Naive thymus-derived CD4-positive, alpha-beta T cell (primary cell): ENCODE results near the gene CNRIP1. TPM values are rescaled to one million over a fixed set of nuclear protein-coding genes. Genes with fewer than 3 reads are reported as not detected.

Experiments
- ATAC-seq: fragments of 150-1000 bp; cut with Tn5 transposase; 2 replicates; pipeline ENCODE4 v1.10.0; 2021; ENCODE audit warnings: mild to moderate bottlenecking, moderate library complexity
- CTCF ChIA-PET: fragments of 350-600 bp; sonication (Branson Sonifier 250); formaldehyde crosslinking; loops from one replicate; lab custom pipeline; 2021; ENCODE audit warnings: antibody characterized with exemption; lab: Charles Lee
- POLR2A ChIA-PET: fragments of 350-600 bp; sonication (Branson Sonifier 250); formaldehyde crosslinking; loops from one replicate; lab custom pipeline; 2021; ENCODE audit warnings: antibody characterized with exemption, inconsistent platforms; lab: Charles Lee
- DNase-seq, 9 donors: peaks; one replicate each; pipeline versions ENCODE4 v3.0.0 to v3.0.0-alpha.2; 2020 to 2022; ENCODE audit warnings: mixed read lengths in 1 of 9
- H3K27ac ChIP-seq: one replicate; pipeline ENCODE4 v1.7.0; 2013; ENCODE audit warnings: mild to moderate bottlenecking, low read depth, low read length, moderate library complexity
- H3K27me3 ChIP-seq, 2 donors: one replicate each; pipeline ENCODE4 v1.7.0; 2013; ENCODE audit warnings: low read length in 2 of 2, mild to moderate bottlenecking in 2 of 2, moderate library complexity in 2 of 2; ENCODE audit not compliant: control insufficient read depth in 2 of 2, insufficient read depth in 2 of 2
- H3K36me3 ChIP-seq, 3 experiments: 1 replicate in 2 of 3; 2 replicates in 1 of 3; pipeline ENCODE4 v1.7.0; 2013; ENCODE audit warnings: low read length in 3 of 3, mild to moderate bottlenecking in 3 of 3, moderate library complexity in 1 of 3; ENCODE audit not compliant: insufficient read depth in 3 of 3, control insufficient read depth in 2 of 3
- H3K4me1 ChIP-seq, 2 donors: one replicate each; pipeline ENCODE4 v1.7.0; 2013; ENCODE audit warnings: low read length in 2 of 2, mild to moderate bottlenecking in 2 of 2, moderate library complexity in 1 of 2; ENCODE audit not compliant: control insufficient read depth in 2 of 2, insufficient read depth in 2 of 2
- H3K4me3 ChIP-seq: 2 replicates; pipeline ENCODE4 v1.7.0; 2013; ENCODE audit warnings: mild to moderate bottlenecking, low read length
- H3K9me3 ChIP-seq, 3 experiments: 1 replicate in 2 of 3; 2 replicates in 1 of 3; pipeline ENCODE4 v1.7.0; 2013; ENCODE audit warnings: low read length in 3 of 3; ENCODE audit not compliant: control insufficient read depth in 2 of 3
- H3K27ac Mint-ChIP-seq, 9 donors: one replicate each; pipeline ENCODE4 v1.8.0; 2020 to 2022; ENCODE audit warnings: mixed read lengths in 9 of 9, mild to moderate bottlenecking in 8 of 9, moderate library complexity in 5 of 9, inconsistent platforms in 2 of 9
- H3K27me3 Mint-ChIP-seq, 5 donors: one replicate each; pipeline ENCODE4 v1.8.0; 2021 to 2022; ENCODE audit warnings: mixed read lengths in 5 of 5, mild to moderate bottlenecking in 1 of 5
- H3K36me3 Mint-ChIP-seq, 5 donors: one replicate each; pipeline ENCODE4 v1.8.0; 2020 to 2022; ENCODE audit warnings: mixed read lengths in 5 of 5, mild to moderate bottlenecking in 3 of 5, inconsistent platforms in 1 of 5
- H3K4me1 Mint-ChIP-seq, 7 donors: one replicate each; pipeline ENCODE4 v1.8.0; 2020 to 2022; ENCODE audit warnings: mixed read lengths in 7 of 7, mild to moderate bottlenecking in 3 of 7, inconsistent platforms in 1 of 7
- H3K4me3 Mint-ChIP-seq, 10 donors: one replicate each; pipeline ENCODE4 v1.8.0; 2020 to 2022; ENCODE audit warnings: mild to moderate bottlenecking in 10 of 10, mixed read lengths in 10 of 10, moderate library complexity in 6 of 10, inconsistent platforms in 2 of 10
- H3K9me3 Mint-ChIP-seq, 11 donors: one replicate each; pipeline ENCODE4 v1.8.0; 2020 to 2022; ENCODE audit warnings: mixed read lengths in 11 of 11, mild to moderate bottlenecking in 4 of 11, inconsistent platforms in 1 of 11, moderate library complexity in 1 of 11
- intact Hi-C, 2 donors: fragments of 100-400 bp; cut with micrococcal nuclease; formaldehyde crosslinking; loops; one replicate each; pipeline ENCODE4 v1.15.1; 2023
- polyA plus RNA-seq, 2 donors: library from polyadenylated mRNA; unstranded; fragments of 300-500 nt; fragmentation: Illumina TruSeq; gene quantifications; one replicate each; pipeline ENCODE4 v1.2.3, GENCODE V29; 2021
- total RNA-seq, 6 experiments: library from RNA in 5 of 6; stranded (reverse) in 5 of 6; gene quantifications; 1 replicate in 5 of 6; 2 replicates in 1 of 6; pipeline ENCODE4 v1.2.3 and lab custom pipeline; 2021 to 2026

CNRIP1 gene
- total and polyA plus RNA-seq, 7 experiments from 2014 or later, result 0.19 to 0.78 (median 0.38) TPM; not detected in 4

GRCh38 chr2:68365087-68365486 lies 45.3 kb upstream of the CNRIP1 start, which contains the start of gene PLEK:
PLEK (plus strand) TSS chr2:68365282; CDS start chr2:68365352, 70 bp downstream.
- H3K27ac ChIP-seq, result no peak within 1 kb of the TSS
- CTCF ChIA-PET, result no interaction called here
- H3K4me1 Mint-ChIP-seq, result peaks cover 6 to 19% (median 10%) of the 10 kb centered on the region in 7 donors
- POLR2A ChIA-PET, result no interaction called here
- no peaks in the 10 kb centered on the region for H3K27me3 ChIP-seq
- peak within 1 kb of the TSS in 2 of 10 donors; percentile 40 to 86 for H3K4me3 Mint-ChIP-seq
- peaks cover 0 to 9% (median 0%) of the 10 kb centered on the region in 11 donors for H3K9me3 Mint-ChIP-seq
- H3K4me1 ChIP-seq, result peaks cover 0 to 38% of the 10 kb centered on the region in 2 donors
- no peaks in the 10 kb centered on the region for H3K36me3 ChIP-seq
- H3K4me3 ChIP-seq, result peak within 1 kb of the TSS; percentile 46
- DNase-seq, result peak in 1 of 9 donors; percentile 26
- H3K27ac Mint-ChIP-seq, result peak within 1 kb of the TSS in 1 of 9 donors; percentile 36
- no peaks in the 10 kb centered on the region for H3K9me3 ChIP-seq
- peaks cover 0 to 9% (median 0%) of the 10 kb centered on the region in 5 donors for H3K36me3 Mint-ChIP-seq
- peaks cover 0 to 42% (median 0%) of the 10 kb centered on the region in 5 donors for H3K27me3 Mint-ChIP-seq
- ATAC-seq, result peak; percentile 77
- intact Hi-C loops, result loop anchor here (1.0 to 10.0 kb wide), 2 partner anchors 29 to 560 kb away; no protein-coding TSS in a partner anchor

- Histone ChIP-seq H3K9me3 (no peaks in the 10 kb centered on the region), H3K4me3 (no peak overlapping the region), H3K36me3 (no peaks in the 10 kb centered on the region), H3K4me1 (peaks cover 0 to 24% of the 10 kb centered on the region in 2 donors), H3K27me3 (no peaks in the 10 kb centered on the region), H3K27ac (no peak overlapping the region)
- H3K9me3 Mint-ChIP-seq, result peaks cover 0 to 2% (median 0%) of the 10 kb centered on the region in 11 donors
- ATAC-seq, result no peak
- peaks cover 0 to 3% (median 0%) of the 10 kb centered on the region in 5 donors for H3K36me3 Mint-ChIP-seq
- CTCF ChIA-PET, result no interaction called here
- peaks cover 0 to 36% (median 0%) of the 10 kb centered on the region in 5 donors for H3K27me3 Mint-ChIP-seq
- DNase-seq, result no peak
- intact Hi-C loops, result loop anchor here (2.0 to 10.0 kb wide), 3 partner anchors 23 to 561 kb away; no protein-coding TSS in a partner anchor
- POLR2A ChIA-PET, result no interaction called here
- peaks cover 6 to 19% (median 10%) of the 10 kb centered on the region in 7 donors for H3K4me1 Mint-ChIP-seq
- H3K4me3 Mint-ChIP-seq, result peak overlapping the region in 1 of 10 donors; percentile 38
- no peak overlapping the region for H3K27ac Mint-ChIP-seq
These were observed 44.0 kb upstream of the CNRIP1 start for GRCh38 chr2:68363721-68364120.

GRCh38 chr2:68362749-68363148 lies 43.0 kb upstream of the CNRIP1 start:
- no peaks in the 10 kb centered on the region for H3K9me3 ChIP-seq
- intact Hi-C loops, result loop anchor here (1.0 to 10.0 kb wide), 5 partner anchors 24 to 563 kb away; no protein-coding TSS in a partner anchor
- Mint-ChIP-seq H3K27me3 (peaks cover 0 to 28% (median 0%) of the 10 kb centered on the region in 5 donors), H3K4me3 (peak overlapping the region in 3 of 10 donors; percentile 3 to 60 (median 39)), H3K4me1 (peaks cover 6 to 19% (median 10%) of the 10 kb centered on the region in 7 donors), H3K9me3 (no peaks in the 10 kb centered on the region), H3K36me3 (no peaks in the 10 kb centered on the region), H3K27ac (no peak overlapping the region)
- CTCF ChIA-PET, result no interaction called here
- H3K4me3 ChIP-seq, result no peak overlapping the region
- no peaks in the 10 kb centered on the region for H3K36me3 ChIP-seq
- no peak overlapping the region for H3K27ac ChIP-seq
- H3K27me3 ChIP-seq, result no peaks in the 10 kb centered on the region
- H3K4me1 ChIP-seq, result peaks cover 0 to 20% of the 10 kb centered on the region in 2 donors
- POLR2A ChIA-PET, result no interaction called here
- DNase-seq (no peak), ATAC-seq (no peak)

- Histone ChIP-seq H3K4me1 (peaks cover 0 to 20% of the 10 kb centered on the region in 2 donors), H3K27me3 (no peaks in the 10 kb centered on the region), H3K4me3 (peak overlapping the region; percentile 37), H3K27ac (no peak overlapping the region), H3K36me3 (no peaks in the 10 kb centered on the region), H3K9me3 (no peaks in the 10 kb centered on the region)
- DNase-seq (peak; percentile 62 to 81 (median 76)), ATAC-seq (peak; percentile 87)
- peak overlapping the region in 9 of 10 donors; percentile 21 to 87 (median 74) for H3K4me3 Mint-ChIP-seq
- no peaks in the 10 kb centered on the region for H3K9me3 Mint-ChIP-seq
- H3K4me1 Mint-ChIP-seq, result peaks cover 6 to 19% (median 10%) of the 10 kb centered on the region in 7 donors
- H3K36me3 Mint-ChIP-seq, result no peaks in the 10 kb centered on the region
- CTCF ChIA-PET, result no interaction called here
- POLR2A ChIA-PET, result no interaction called here
- peak overlapping the region in 6 of 9 donors; percentile 10 to 81 (median 18) for H3K27ac Mint-ChIP-seq
- H3K27me3 Mint-ChIP-seq, result peaks cover 0 to 23% (median 0%) of the 10 kb centered on the region in 5 donors
- intact Hi-C loops, result loop anchor here (1.0 to 10.0 kb wide), 5 partner anchors 25 to 563 kb away; no protein-coding TSS in a partner anchor
These were observed 42.3 kb upstream of the CNRIP1 start for GRCh38 chr2:68362069-68362468.

GRCh38 chr2:68359889-68360288 lies 40.1 kb upstream of the CNRIP1 start:
- Histone ChIP-seq H3K4me3 (no peak overlapping the region), H3K27me3 (no peaks in the 10 kb centered on the region), H3K4me1 (peaks cover 0 to 20% of the 10 kb centered on the region in 2 donors), H3K9me3 (no peaks in the 10 kb centered on the region), H3K36me3 (no peaks in the 10 kb centered on the region), H3K27ac (no peak overlapping the region)
- no peak overlapping the region for H3K27ac Mint-ChIP-seq
- POLR2A ChIA-PET, result no interaction called here
- no peak overlapping the region for H3K4me3 Mint-ChIP-seq
- H3K9me3 Mint-ChIP-seq, result no peaks in the 10 kb centered on the region
- peaks cover 6 to 18% (median 10%) of the 10 kb centered on the region in 7 donors for H3K4me1 Mint-ChIP-seq
- no peaks in the 10 kb centered on the region for H3K36me3 Mint-ChIP-seq
- intact Hi-C loops, result loop anchor here in 1 of 2 donors (10.0 kb wide), 1 partner anchor 565 kb away; no protein-coding TSS in a partner anchor
- CTCF ChIA-PET, result interaction anchor here (0.6 kb wide), 1 partner anchor 546 kb away, joined by 3 read pairs; no protein-coding TSS in a partner anchor
- no peak for DNase-seq
- peaks cover 0 to 17% (median 0%) of the 10 kb centered on the region in 5 donors for H3K27me3 Mint-ChIP-seq
- no peak for ATAC-seq

- no peak overlapping the region for H3K4me3 ChIP-seq
- no peaks in the 10 kb centered on the region for H3K9me3 ChIP-seq
- no peaks in the 10 kb centered on the region for H3K36me3 ChIP-seq
- peaks cover 0 to 6% of the 10 kb centered on the region in 2 donors for H3K4me1 ChIP-seq
- intact Hi-C loops, result no loop called here
- ChIA-PET POLR2A (no interaction called here), CTCF (no interaction called here)
- Mint-ChIP-seq H3K9me3 (no peaks in the 10 kb centered on the region), H3K4me3 (no peak overlapping the region), H3K36me3 (no peaks in the 10 kb centered on the region), H3K27me3 (peaks cover 0 to 14% (median 0%) of the 10 kb centered on the region in 5 donors), H3K27ac (no peak overlapping the region), H3K4me1 (peaks cover 6 to 11% (median 9%) of the 10 kb centered on the region in 7 donors)
- H3K27ac ChIP-seq, result no peak overlapping the region
- DNase-seq (no peak), ATAC-seq (peak; percentile 58)
- no peaks in the 10 kb centered on the region for H3K27me3 ChIP-seq
These were observed 38.0 kb upstream of the CNRIP1 start for GRCh38 chr2:68357605-68358337.
